Panc1 (cell line): ENCODE results near the gene CDKAL1.

Experiments
- CTCF ChIP-seq: fragments of 450-650 bp; IDR thresholded peaks from 2 replicates; pipeline ENCODE4 v1.5.1; 2017; ENCODE audit warnings: mild to moderate bottlenecking
- REST ChIP-seq, 2 experiments: IDR thresholded peaks; 2 replicates each; pipeline ENCODE4 v1.6.1; 2011 to 2012; ENCODE audit warnings: low read depth in 2 of 2, control low read depth in 1 of 2, low read length in 1 of 2, mild to moderate bottlenecking in 1 of 2, moderate library complexity in 1 of 2; ENCODE audit not compliant: insufficient read depth in 1 of 2
- SIN3A ChIP-seq: IDR thresholded peaks from 2 replicates; pipeline ENCODE4 v1.6.1; 2012; ENCODE audit warnings: low read depth, mild to moderate bottlenecking, low read length, moderate library complexity, borderline replicate concordance; ENCODE audit not compliant: insufficient read depth
- TCF7L2 ChIP-seq: IDR thresholded peaks from 2 replicates; pipeline ENCODE4 v1.6.1; 2011; ENCODE audit warnings: mild to moderate bottlenecking, low read depth, low read length, inconsistent platforms

- TF ChIP-seq CTCF (no peak), TCF7L2 (no peak), SIN3A (no peak), REST (IDR thresholded peaks at IDR 0.05; ENCODE audit: insufficient read depth in 1 of 2, low read depth in 2 of 2, low read length in 1 of 2) (no peak)
Observed at GRCh38 chr6:21135484-21136013, 601.3 kb downstream of the CDKAL1 start.
